GM12872 (cell line): Measurements from ENCODE around the gene SPATA21.

ENCODE experiments used
- TF ChIP-seq, protein P1 (sequence below): IDR thresholded peaks from 3 replicates; pipeline ENCODE4 v1.5.1; 2011; ENCODE audit warnings: low read depth, mild to moderate bottlenecking, low read length, moderate library complexity; ENCODE audit not compliant: insufficient read depth

Gene SPATA21

DNA sequence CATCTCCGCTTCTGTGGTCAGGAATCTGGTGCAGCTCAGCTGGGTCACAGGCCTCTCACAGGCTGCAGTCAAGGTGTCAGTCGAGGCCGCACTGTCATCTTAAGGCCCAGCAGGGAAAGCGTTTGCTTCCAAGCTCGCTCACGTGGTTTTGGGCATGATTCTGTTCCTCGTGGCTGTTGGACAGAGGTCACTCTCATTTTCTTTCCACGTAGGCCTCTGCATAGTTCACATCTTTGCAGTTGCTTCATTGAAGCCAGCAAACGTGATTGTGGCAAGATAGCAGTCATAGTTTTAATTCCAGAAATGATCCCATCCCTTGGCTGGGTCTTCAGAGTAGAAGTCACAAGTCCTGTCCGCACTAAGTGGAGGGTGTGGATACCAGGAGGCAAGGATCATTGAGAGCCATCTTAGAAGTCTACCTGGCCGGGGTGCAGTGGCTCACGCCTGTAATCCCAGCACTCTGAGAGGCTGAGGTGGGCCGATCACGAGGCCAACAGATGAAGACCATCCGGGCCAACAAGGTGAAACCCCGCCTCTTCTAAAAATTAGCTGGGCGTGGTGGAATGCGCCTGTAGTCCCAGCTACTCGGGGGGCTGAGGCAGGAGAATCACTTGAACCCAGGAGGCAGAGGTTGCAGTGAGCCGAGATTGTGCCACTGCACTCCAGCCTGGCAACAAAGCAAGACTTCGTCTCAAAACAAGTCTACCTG, 27.8 kb upstream of the SPATA21 start:
- TF ChIP-seq, protein P1, sequence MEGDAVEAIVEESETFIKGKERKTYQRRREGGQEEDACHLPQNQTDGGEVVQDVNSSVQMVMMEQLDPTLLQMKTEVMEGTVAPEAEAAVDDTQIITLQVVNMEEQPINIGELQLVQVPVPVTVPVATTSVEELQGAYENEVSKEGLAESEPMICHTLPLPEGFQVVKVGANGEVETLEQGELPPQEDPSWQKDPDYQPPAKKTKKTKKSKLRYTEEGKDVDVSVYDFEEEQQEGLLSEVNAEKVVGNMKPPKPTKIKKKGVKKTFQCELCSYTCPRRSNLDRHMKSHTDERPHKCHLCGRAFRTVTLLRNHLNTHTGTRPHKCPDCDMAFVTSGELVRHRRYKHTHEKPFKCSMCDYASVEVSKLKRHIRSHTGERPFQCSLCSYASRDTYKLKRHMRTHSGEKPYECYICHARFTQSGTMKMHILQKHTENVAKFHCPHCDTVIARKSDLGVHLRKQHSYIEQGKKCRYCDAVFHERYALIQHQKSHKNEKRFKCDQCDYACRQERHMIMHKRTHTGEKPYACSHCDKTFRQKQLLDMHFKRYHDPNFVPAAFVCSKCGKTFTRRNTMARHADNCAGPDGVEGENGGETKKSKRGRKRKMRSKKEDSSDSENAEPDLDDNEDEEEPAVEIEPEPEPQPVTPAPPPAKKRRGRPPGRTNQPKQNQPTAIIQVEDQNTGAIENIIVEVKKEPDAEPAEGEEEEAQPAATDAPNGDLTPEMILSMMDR = no peak

DNA sequence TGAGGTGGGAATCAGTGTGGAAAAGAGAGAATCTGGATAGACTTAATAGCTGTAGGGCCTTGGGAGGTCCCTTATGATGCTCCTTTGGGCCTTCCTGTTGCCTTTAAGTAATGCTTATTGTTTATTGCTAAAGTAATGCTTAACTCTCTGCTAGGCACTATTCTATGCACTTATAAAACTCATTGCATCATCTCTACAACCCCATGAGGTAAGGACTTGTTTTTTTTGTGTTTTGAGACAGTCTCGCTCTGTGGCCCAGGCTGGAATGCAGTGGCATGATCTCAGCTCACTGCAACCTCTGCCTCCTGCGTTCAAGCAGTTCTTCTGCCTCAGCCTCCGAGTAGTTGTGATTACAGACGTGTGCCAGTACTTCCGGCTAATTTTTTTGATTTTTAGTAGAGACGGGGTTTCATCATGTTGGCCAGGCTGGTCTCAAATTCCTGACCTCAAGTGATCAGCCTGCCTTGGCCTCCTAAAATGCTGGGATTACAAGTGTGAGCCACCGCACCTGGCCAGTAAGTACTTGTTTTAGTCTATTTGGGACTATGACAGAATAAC, 25.6 kb upstream of the SPATA21 start:
- TF ChIP-seq, protein P1 = no peak

DNA sequence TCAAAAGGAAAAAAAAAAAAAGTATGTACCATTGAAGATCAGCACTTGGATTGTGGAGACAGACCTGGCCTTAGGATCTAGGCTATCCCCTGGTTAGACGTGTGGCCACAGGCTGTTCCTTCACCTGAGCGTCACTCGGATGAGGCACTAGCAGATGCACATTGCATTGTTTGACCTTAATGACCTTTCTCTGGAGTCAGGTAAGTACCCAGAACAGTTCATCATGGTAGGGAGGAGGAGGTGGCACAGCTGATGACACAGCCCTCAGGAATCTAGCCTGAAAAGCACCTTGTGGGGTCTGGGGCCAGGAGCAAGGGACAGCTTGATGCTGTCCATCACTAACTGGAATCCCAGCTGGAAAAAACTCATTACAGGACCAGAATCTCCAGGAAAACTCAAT, 24.5 kb upstream of the SPATA21 start:
- TF ChIP-seq, protein P1 = no peak

DNA sequence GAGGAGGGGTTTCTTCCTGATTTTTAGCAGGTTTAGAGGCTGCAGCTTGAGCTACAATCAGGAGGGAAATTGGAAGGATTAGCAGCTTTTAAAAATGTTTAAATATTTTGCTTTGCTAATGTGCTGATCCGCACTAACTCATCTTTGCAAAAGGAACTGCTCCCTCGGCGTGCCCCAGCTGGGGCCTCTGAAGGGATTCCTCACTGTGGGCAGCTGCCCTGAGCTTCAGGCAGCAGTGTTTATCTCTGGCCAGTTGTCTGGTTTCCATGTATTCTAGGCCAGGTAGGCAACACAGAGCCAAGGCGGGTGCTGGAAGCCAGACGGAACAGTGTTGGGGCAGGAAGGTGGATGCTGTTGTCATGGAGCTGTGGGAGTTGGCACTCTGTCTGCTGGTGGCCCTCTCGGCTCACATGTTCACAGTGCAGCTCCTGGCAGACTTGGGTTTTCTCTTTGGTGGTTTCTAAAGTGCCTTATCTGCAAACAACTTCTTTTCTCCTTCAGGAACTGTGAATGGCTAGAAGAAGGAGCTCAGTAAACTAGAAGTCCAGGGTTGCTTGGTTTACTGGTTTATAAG, 22.2 kb upstream of the SPATA21 start:
- TF ChIP-seq, protein P1 = no peak

DNA sequence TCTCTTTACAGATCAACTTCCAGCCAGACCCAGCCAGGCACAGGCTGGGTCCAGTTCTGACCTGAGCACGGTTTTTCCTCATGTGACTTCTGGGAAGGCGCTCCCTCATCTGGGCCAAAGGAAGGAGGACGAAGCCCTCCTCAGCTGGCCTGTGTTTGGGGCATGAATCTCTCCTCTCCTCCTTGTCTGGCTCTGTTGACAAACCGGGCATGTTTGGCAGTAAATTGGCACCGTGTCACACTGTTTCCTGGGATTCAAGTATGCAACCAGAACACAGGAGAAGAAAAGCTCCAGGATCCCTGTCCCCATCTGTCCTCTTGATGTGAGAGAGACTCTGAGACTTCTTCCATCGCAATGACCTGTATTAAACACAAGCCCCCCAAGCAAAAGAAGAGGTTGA, 21.6 kb upstream of the SPATA21 start:
- TF ChIP-seq, protein P1 = no peak

DNA sequence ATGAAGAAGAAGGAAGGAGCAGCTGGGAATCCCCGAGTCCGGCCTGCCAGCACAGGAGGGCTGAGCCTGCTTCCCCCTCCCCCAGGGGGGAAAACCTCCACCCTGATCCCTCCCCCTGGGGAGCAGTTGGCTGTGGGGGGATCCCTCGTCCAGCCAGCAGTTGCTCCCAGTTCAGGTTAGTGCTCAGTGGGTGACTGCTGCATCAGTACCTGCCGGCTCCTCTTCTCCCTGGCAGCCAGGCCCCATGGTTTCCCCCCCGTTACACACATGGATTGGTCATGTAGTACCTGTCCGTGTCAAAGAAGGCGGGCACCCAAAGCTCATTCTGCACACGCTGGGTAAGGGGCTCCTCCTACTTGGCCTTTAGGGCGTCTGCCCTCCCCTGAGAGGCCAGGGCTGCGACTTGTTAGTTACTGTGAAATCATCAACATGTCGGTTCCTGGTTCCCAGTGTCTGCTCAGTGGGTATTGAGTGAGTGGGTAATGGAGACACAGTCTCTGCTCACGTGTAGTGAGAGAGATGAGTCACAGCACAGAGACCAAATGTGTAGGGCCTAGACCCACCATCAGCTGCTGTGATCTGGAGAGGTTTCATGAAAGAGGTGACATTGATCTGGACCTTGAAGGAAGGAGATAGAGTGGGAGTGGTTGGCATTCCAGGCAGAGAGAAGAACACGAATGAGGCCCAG, 14.8 kb upstream of the SPATA21 start:
- TF ChIP-seq, protein P1 = no peak

DNA sequence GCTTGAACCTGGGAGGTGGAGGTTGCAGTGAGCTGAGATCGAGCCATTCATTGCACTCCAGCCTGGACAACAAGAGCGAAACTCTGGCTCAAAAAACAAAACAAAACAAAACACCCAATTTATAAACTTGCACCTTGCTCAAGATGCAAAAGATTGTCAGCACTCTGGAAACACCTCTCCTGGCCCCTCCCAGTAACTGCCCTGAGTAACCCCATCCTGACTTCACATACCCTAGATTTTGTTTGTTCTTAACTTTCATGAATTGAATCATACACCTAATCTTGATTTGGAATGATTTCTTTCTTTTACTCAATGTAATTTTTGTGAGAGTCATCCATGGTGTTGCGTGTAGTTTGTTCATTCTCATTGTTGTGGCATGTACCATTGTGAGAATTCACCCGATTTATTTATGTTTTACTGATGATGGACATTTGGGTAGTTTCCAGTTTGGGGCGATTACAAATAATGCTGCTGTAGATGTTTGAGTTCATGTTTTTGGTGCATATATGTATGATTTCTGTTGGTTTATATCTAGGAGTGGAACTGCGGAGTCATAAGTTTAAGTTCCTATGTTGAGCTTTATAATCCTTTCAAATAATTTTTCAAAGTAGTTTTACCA, 13.7 kb upstream of the SPATA21 start:
- TF ChIP-seq, protein P1 = no peak
